HG02571 (cell line): Measurements from ENCODE around the gene MRTFB.
"Not testable (repeated sequence)": the region's sequence is repeated elsewhere in the genome, so short reads cannot be mapped to it uniquely, and the experiment has no call there.

ENCODE experiments used
- ATAC-seq: cut with Tn5 transposase; IDR thresholded peaks from one replicate; pipeline ENCODE4 v1.9.1; 2021; ENCODE audit warnings: mild to moderate bottlenecking, moderate library complexity; ENCODE audit not compliant: unreplicated experiment

MRTFB gene

GRCh38 chr16:14104066-14104465, 32.9 kb downstream of the MRTFB start:
- ATAC-seq, result no peak

GRCh38 chr16:14105760-14106375, 34.7 kb downstream of the MRTFB start:
- no peak for ATAC-seq

- ATAC-seq, result no peak
These were observed 35.3 kb downstream of the MRTFB start for GRCh38 chr16:14106457-14106856.

GRCh38 chr16:14106961-14107360, 35.8 kb downstream of the MRTFB start:
- no peak for ATAC-seq

GRCh38 chr16:14109077-14109775, 38.1 kb downstream of the MRTFB start:
- ATAC-seq, result no peak

GRCh38 chr16:14109782-14110727, 38.9 kb downstream of the MRTFB start:
- no peak for ATAC-seq

GRCh38 chr16:14110728-14111251, 39.7 kb downstream of the MRTFB start:
- no peak for ATAC-seq

GRCh38 chr16:14111713-14112538, 40.8 kb downstream of the MRTFB start:
- no peak for ATAC-seq

GRCh38 chr16:14112539-14112856, 41.4 kb downstream of the MRTFB start:
- no peak for ATAC-seq

- no peak for ATAC-seq
These were observed 42.2 kb downstream of the MRTFB start for GRCh38 chr16:14113344-14113743.

- no peak for ATAC-seq
These were observed 45.9 kb downstream of the MRTFB start for GRCh38 chr16:14117051-14117450.

GRCh38 chr16:14119799-14120198, 48.7 kb downstream of the MRTFB start:
- ATAC-seq, result no peak

- no peak for ATAC-seq
These were observed 49.2 kb downstream of the MRTFB start for GRCh38 chr16:14120335-14120734.

- no peak for ATAC-seq
These were observed 50.0 kb downstream of the MRTFB start for GRCh38 chr16:14121142-14121541.

GRCh38 chr16:14121872-14122271, 50.8 kb downstream of the MRTFB start:
- ATAC-seq, result no peak

GRCh38 chr16:14122430-14122829, 51.3 kb downstream of the MRTFB start:
- ATAC-seq, result not testable (repeated sequence)

- ATAC-seq, result no peak
These were observed 54.0 kb downstream of the MRTFB start for GRCh38 chr16:14125000-14125681.

GRCh38 chr16:14125708-14126107, 54.6 kb downstream of the MRTFB start:
- ATAC-seq, result no peak

GRCh38 chr16:14128097-14128496, 57.0 kb downstream of the MRTFB start:
- ATAC-seq, result no peak

- no peak for ATAC-seq
These were observed 58.4 kb downstream of the MRTFB start for GRCh38 chr16:14129502-14129901.
